HCT116 (cell line): ENCODE measurements around the gene PTN. TPM values are rescaled to one million over a fixed set of nuclear protein-coding genes. Genes with fewer than 3 reads are reported as not detected.

Experiments
- ATAC-seq: fragments of 200-7000 bp; cut with Tn5 transposase; 2 replicates; pipeline ENCODE4 v1.9.1; 2020; ENCODE audit warnings: mild to moderate bottlenecking, moderate library complexity
- BruUV-seq: library from RNA; stranded (reverse); fragments of 400-500 nt; replicated peaks from 2 replicates; lab custom pipeline; 2021; lab: Mats Ljungman, UMichigan
- CTCF ChIA-PET: fragments of 300-600 bp; sonication (Branson Sonifier 250); formaldehyde crosslinking; loops from one replicate; lab custom pipeline; 2021; ENCODE audit warnings: antibody characterized with exemption; lab: Charles Lee
- POLR2A ChIA-PET: fragments of 300-600, 350-600 bp; sonication (Branson Sonifier 250); formaldehyde crosslinking; loops from one replicate; lab custom pipeline; 2021; ENCODE audit warnings: antibody characterized with exemption; lab: Charles Lee
- RAD21 ChIA-PET, 2 experiments: fragments of 300-600 bp; sonication (Branson Sonifier 250); formaldehyde crosslinking; loops; one replicate each; lab custom pipeline; 2023; ENCODE audit warnings: low total read pairs in 2 of 2; ENCODE audit not compliant: uncharacterized antibody in 2 of 2, unreplicated experiment in 2 of 2, low non-redundant PET in 1 of 2; lab: Charles Lee
- DNase-seq: peaks from one replicate; pipeline ENCODE4 v3.0.0-alpha.2; 2010; ENCODE audit warnings: low read depth, low spot score
- H2AFZ ChIP-seq: fragments of 200-600 bp; shearing (Covaris generic), sonication (generic); 2 replicates; pipeline ENCODE4 v1.6.1; 2017; ENCODE audit warnings: low read depth, mixed run types, mixed read lengths, antibody characterized with exemption, low read length; ENCODE audit not compliant: poor library complexity, severe bottlenecking
- H3K27ac ChIP-seq: 2 replicates; pipeline ENCODE4 v1.5.1; 2012; ENCODE audit warnings: low read depth, low read length
- H3K27me3 ChIP-seq: fragments of 200-600 bp; sonication (generic); 2 replicates; pipeline ENCODE4 v1.6.1; 2016; ENCODE audit warnings: mixed run types, low read length, mixed read lengths; ENCODE audit not compliant: insufficient read depth
- H3K36me3 ChIP-seq, 2 experiments: fragments of 200-500 bp in 1 of 2; fragments of 200-600 bp in 1 of 2; sonication (Bioruptor generic) in 1 of 2; sonication (generic) in 1 of 2; 2 replicates each; pipeline versions ENCODE4 v1.5.1 to v1.6.1; 2014 to 2016; ENCODE audit warnings: low read length in 2 of 2, inconsistent platforms in 1 of 2, mixed read lengths in 1 of 2, mixed run types in 1 of 2; ENCODE audit not compliant: insufficient read depth in 2 of 2, control insufficient read depth in 1 of 2
- H3K4me1 ChIP-seq, 2 experiments: fragments of 200-600 bp in 1 of 2; sonication (generic) in 1 of 2; 2 replicates each; pipeline versions ENCODE4 v1.5.1 to v1.6.1; 2012 to 2017; ENCODE audit warnings: low read length in 2 of 2, inconsistent platforms in 1 of 2, mild to moderate bottlenecking in 1 of 2, mixed read lengths in 1 of 2, mixed run types in 1 of 2, moderate library complexity in 1 of 2; ENCODE audit not compliant: insufficient read depth in 2 of 2, control insufficient read depth in 1 of 2
- H3K4me2 ChIP-seq: fragments of 200-600 bp; sonication (generic); 2 replicates; pipeline ENCODE4 v1.6.1; 2017; ENCODE audit warnings: mixed run types, low read length, mixed read lengths
- H3K4me3 ChIP-seq, 2 experiments: fragments of 200-600 bp in 1 of 2; sonication (generic) in 1 of 2; replicated peaks in 1 of 2; 2 replicates each; pipeline ENCODE4 v1.5.1; 2011 to 2016; ENCODE audit warnings: low read length in 2 of 2, control low read depth in 1 of 2, low read depth in 1 of 2, mild to moderate bottlenecking in 1 of 2, mixed read lengths in 1 of 2, mixed run types in 1 of 2
- H3K79me2 ChIP-seq: fragments of 200-600 bp; sonication (generic); 2 replicates; pipeline ENCODE4 v1.6.1; 2017; ENCODE audit warnings: mild to moderate bottlenecking, mixed run types, low read length, moderate library complexity, mixed read lengths; ENCODE audit not compliant: insufficient read depth
- H3K9ac ChIP-seq: fragments of 200-600 bp; sonication (generic); 2 replicates; pipeline ENCODE4 v1.6.1; 2016; ENCODE audit warnings: low read length, mixed read lengths
- H3K9me2 ChIP-seq: fragments of 200-600 bp; sonication (generic), shearing (Covaris generic); 2 replicates; pipeline ENCODE4 v1.6.1; 2017; ENCODE audit warnings: mixed run types, mild to moderate bottlenecking, moderate library complexity; ENCODE audit not compliant: insufficient read depth
- H3K9me3 ChIP-seq, 2 experiments: fragments of 200-500 bp in 1 of 2; fragments of 200-600 bp in 1 of 2; sonication (Bioruptor generic) in 1 of 2; sonication (generic) in 1 of 2; 2 replicates each; pipeline ENCODE4 v1.6.1; 2014 to 2017; ENCODE audit warnings: low read length in 2 of 2, mixed read lengths in 2 of 2, inconsistent platforms in 1 of 2, low read depth in 1 of 2, mild to moderate bottlenecking in 1 of 2, mixed run types in 1 of 2, moderate library complexity in 1 of 2; ENCODE audit not compliant: control insufficient read depth in 1 of 2, insufficient read depth in 1 of 2
- H4K20me1 ChIP-seq: fragments of 200-600 bp; sonication (generic), shearing (Covaris generic); 2 replicates; pipeline ENCODE4 v1.6.1; 2017; ENCODE audit warnings: mixed run types, mild to moderate bottlenecking, moderate library complexity; ENCODE audit not compliant: insufficient read depth
- ATF3 ChIP-seq: IDR thresholded peaks from 2 replicates; pipeline ENCODE4 v1.6.1; 2012
- CBX3 ChIP-seq: IDR thresholded peaks from 2 replicates; pipeline ENCODE4 v1.6.1; 2012; ENCODE audit warnings: low read depth
- CEBPB ChIP-seq: IDR thresholded peaks from 2 replicates; pipeline ENCODE4 v1.6.1; 2012; ENCODE audit warnings: low read depth
- ELF1 ChIP-seq: IDR thresholded peaks from 2 replicates; pipeline ENCODE4 v1.6.1; 2012; ENCODE audit warnings: low read depth, borderline replicate concordance
- EZH2 ChIP-seq: fragments of 200-600 bp; sonication (generic); IDR thresholded peaks from 2 replicates; pipeline ENCODE4 v1.6.1; 2017; ENCODE audit warnings: antibody characterized with exemption, mixed run types
- FOSL1 ChIP-seq: IDR thresholded peaks from 2 replicates; pipeline ENCODE4 v1.6.1; 2012; ENCODE audit warnings: low read depth
- JUND ChIP-seq: IDR thresholded peaks from 2 replicates; pipeline ENCODE4 v1.6.1; 2012
- MAX ChIP-seq: IDR thresholded peaks from 2 replicates; pipeline ENCODE4 v1.6.1; 2012
- POLR2AphosphoS5 ChIP-seq: IDR thresholded peaks from 2 replicates; pipeline ENCODE4 v1.6.1; 2011; ENCODE audit warnings: mild to moderate bottlenecking, low read depth, low read length, moderate library complexity
- RAD21 ChIP-seq: IDR thresholded peaks from 2 replicates; pipeline ENCODE4 v1.6.1; 2012; ENCODE audit warnings: low read depth, mild to moderate bottlenecking
- SIN3A ChIP-seq: IDR thresholded peaks from 2 replicates; pipeline ENCODE4 v1.6.1; 2012; ENCODE audit warnings: low read depth
- SRF ChIP-seq: IDR thresholded peaks from 2 replicates; pipeline ENCODE4 v1.6.1; 2012; ENCODE audit warnings: low read depth
- TCF7L2 ChIP-seq: IDR thresholded peaks from 2 replicates; pipeline ENCODE4 v1.7.0; 2011; ENCODE audit warnings: borderline replicate concordance, inconsistent platforms; ENCODE audit not compliant: insufficient read depth, insufficient read length; ENCODE audit errors: extremely low read depth
- ZBTB33 ChIP-seq: IDR thresholded peaks from 2 replicates; pipeline ENCODE4 v1.6.1; 2011; ENCODE audit warnings: mild to moderate bottlenecking, low read length, moderate library complexity; ENCODE audit not compliant: insufficient replicate concordance; ENCODE audit errors: extremely low read depth
- ZFX ChIP-seq: fragments of 450-650 bp; IDR thresholded peaks from 2 replicates; pipeline ENCODE4 v1.6.1; 2017
- ZNF274 ChIP-seq: fragments of 200-500 bp; sonication (Bioruptor generic); IDR thresholded peaks from 2 replicates; pipeline ENCODE4 v1.6.1; 2014; ENCODE audit warnings: mild to moderate bottlenecking, low read depth, low read length, inconsistent platforms
- intact Hi-C: fragments of 100-400 bp; cut with micrococcal nuclease; formaldehyde crosslinking; loops from 2 replicates; pipeline ENCODE4 v1.10.0; 2022
- total RNA-seq: library from RNA; stranded (reverse); gene quantifications from one replicate; pipeline ENCODE4 v1.2.1, GENCODE V29; 2021; ENCODE audit not compliant: unreplicated experiment
- TF ChIP-seq, protein P1 (sequence below): IDR thresholded peaks from 2 replicates; pipeline ENCODE4 v1.6.1; 2012; ENCODE audit warnings: low read depth
- TF ChIP-seq, protein P2 (sequence below), 3 experiments: fragments of 200-600 bp in 1 of 3; sonication (generic) in 1 of 3; IDR thresholded peaks in 2 of 3; conservative IDR thresholded peaks in 1 of 3; 2 replicates each; pipeline ENCODE4 v1.5.1; 2012 to 2017; ENCODE audit warnings: low read depth in 2 of 3, low read length in 2 of 3, antibody characterized with exemption in 1 of 3, borderline replicate concordance in 1 of 3, control low read depth in 1 of 3, mild to moderate bottlenecking in 1 of 3, mixed read lengths in 1 of 3, mixed run types in 1 of 3, moderate library complexity in 1 of 3; ENCODE audit not compliant: insufficient read depth in 1 of 3

The PTN gene
- total RNA-seq, 1 experiment from 2014 or later = not detected

- Histone ChIP-seq H3K4me1 (no peaks in the 10 kb centered on the region), H3K27me3 (no peaks in the 10 kb centered on the region), H3K4me2 (no peak overlapping the region), H3K36me3 (no peaks in the 10 kb centered on the region), H2AFZ (no peak overlapping the region), H3K79me2 (no peaks in the 10 kb centered on the region), H3K9ac (no peak overlapping the region), H4K20me1 (no peaks in the 10 kb centered on the region), H3K4me3 (no peak overlapping the region), H3K9me3 (peaks cover 8 to 15% of the 10 kb centered on the region in 2 experiments; a peak in 2 of 4 replicates), H3K27ac (no peak overlapping the region), H3K9me2 (no peaks in the 10 kb centered on the region)
- ATAC-seq (no peak), DNase-seq (no peak)
- ChIA-PET POLR2A (no interaction called here), CTCF (no interaction called here), RAD21 (no interaction called here)
- TF ChIP-seq ZNF274 (no peak), JUND (no peak), SRF (no peak), POLR2AphosphoS5 (no peak), MAX (no peak), CBX3 (no peak), RAD21 (no peak), EZH2 (no peak), ZFX (no peak), CEBPB (no peak), FOSL1 (no peak), ZBTB33 (no peak), ATF3 (no peak), SIN3A (no peak), ELF1 (no peak), TCF7L2 (no peak)
- TF ChIP-seq, protein P1, sequence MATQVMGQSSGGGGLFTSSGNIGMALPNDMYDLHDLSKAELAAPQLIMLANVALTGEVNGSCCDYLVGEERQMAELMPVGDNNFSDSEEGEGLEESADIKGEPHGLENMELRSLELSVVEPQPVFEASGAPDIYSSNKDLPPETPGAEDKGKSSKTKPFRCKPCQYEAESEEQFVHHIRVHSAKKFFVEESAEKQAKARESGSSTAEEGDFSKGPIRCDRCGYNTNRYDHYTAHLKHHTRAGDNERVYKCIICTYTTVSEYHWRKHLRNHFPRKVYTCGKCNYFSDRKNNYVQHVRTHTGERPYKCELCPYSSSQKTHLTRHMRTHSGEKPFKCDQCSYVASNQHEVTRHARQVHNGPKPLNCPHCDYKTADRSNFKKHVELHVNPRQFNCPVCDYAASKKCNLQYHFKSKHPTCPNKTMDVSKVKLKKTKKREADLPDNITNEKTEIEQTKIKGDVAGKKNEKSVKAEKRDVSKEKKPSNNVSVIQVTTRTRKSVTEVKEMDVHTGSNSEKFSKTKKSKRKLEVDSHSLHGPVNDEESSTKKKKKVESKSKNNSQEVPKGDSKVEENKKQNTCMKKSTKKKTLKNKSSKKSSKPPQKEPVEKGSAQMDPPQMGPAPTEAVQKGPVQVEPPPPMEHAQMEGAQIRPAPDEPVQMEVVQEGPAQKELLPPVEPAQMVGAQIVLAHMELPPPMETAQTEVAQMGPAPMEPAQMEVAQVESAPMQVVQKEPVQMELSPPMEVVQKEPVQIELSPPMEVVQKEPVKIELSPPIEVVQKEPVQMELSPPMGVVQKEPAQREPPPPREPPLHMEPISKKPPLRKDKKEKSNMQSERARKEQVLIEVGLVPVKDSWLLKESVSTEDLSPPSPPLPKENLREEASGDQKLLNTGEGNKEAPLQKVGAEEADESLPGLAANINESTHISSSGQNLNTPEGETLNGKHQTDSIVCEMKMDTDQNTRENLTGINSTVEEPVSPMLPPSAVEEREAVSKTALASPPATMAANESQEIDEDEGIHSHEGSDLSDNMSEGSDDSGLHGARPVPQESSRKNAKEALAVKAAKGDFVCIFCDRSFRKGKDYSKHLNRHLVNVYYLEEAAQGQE = no peak
- TF ChIP-seq, protein P2, sequence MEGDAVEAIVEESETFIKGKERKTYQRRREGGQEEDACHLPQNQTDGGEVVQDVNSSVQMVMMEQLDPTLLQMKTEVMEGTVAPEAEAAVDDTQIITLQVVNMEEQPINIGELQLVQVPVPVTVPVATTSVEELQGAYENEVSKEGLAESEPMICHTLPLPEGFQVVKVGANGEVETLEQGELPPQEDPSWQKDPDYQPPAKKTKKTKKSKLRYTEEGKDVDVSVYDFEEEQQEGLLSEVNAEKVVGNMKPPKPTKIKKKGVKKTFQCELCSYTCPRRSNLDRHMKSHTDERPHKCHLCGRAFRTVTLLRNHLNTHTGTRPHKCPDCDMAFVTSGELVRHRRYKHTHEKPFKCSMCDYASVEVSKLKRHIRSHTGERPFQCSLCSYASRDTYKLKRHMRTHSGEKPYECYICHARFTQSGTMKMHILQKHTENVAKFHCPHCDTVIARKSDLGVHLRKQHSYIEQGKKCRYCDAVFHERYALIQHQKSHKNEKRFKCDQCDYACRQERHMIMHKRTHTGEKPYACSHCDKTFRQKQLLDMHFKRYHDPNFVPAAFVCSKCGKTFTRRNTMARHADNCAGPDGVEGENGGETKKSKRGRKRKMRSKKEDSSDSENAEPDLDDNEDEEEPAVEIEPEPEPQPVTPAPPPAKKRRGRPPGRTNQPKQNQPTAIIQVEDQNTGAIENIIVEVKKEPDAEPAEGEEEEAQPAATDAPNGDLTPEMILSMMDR (IDR thresholded peaks at IDR 0.05 in 2 of 3, conservative IDR thresholded peaks at IDR 0.05 in 1 of 3; ENCODE audit: borderline replicate concordance in 1 of 3, insufficient read depth in 1 of 3, low read depth in 2 of 3, low read length in 2 of 3) = no peak
- no TSS peak for BruUV-seq
- intact Hi-C loops = no loop called here
These were observed 28.1 kb upstream of the PTN start for GRCh38 chr7:137371616-137372015.
